Body of pancreas (tissue), 4 donors: ENCODE results near the gene IGSF11. TPM values are rescaled to one million over a fixed set of nuclear protein-coding genes. Genes with fewer than 3 reads are reported as not detected.
"Not testable (repeated sequence)": the region's sequence is repeated elsewhere in the genome, so short reads cannot be mapped to it uniquely, and the experiment has no call there.

Experiments
- ATAC-seq: fragments of 150-250 bp; one replicate; pipeline ENCODE4 v1.9.1; 2016
- DNase-seq, 4 donors: peaks; one replicate each; pipeline ENCODE4 v3.0.0-alpha.2; 2019
- H3K27ac ChIP-seq, 4 donors: fragments of 200-600 bp; sonication (generic); 1 replicate in 3 of 4; 2 replicates in 1 of 4; pipeline versions ENCODE4 v1.5.1 to v1.6.1; 2016 to 2019; ENCODE audit warnings: mild to moderate bottlenecking in 1 of 4, mixed read lengths in 1 of 4, moderate library complexity in 1 of 4
- H3K27me3 ChIP-seq, 2 donors: fragments of 200-600 bp; sonication (generic); one replicate each; pipeline ENCODE4 v1.6.0; 2016; ENCODE audit warnings: mild to moderate bottlenecking in 1 of 2
- H3K36me3 ChIP-seq, 2 donors: fragments of 200-600 bp; sonication (generic); replicated peaks in 1 of 2; 2 replicates each; pipeline ENCODE4 v1.5.1; 2016; ENCODE audit warnings: low read depth in 2 of 2; ENCODE audit not compliant: insufficient read depth in 1 of 2
- H3K4me1 ChIP-seq: fragments of 200-600 bp; sonication (generic); one replicate; pipeline ENCODE4 v1.6.0; 2016
- H3K4me3 ChIP-seq, 2 donors: fragments of 200-600 bp; sonication (generic); 1 replicate in 1 of 2; 2 replicates in 1 of 2; pipeline ENCODE4 v1.5.1; 2016 to 2019
- H3K9me3 ChIP-seq, 3 donors: fragments of 200-600 bp; sonication (generic); 1 replicate in 2 of 3; 2 replicates in 1 of 3; pipeline ENCODE4 v1.5.1; 2016
- CTCF ChIP-seq, 7 experiments: fragments of 450-650 bp in 4 of 7; fragments of 200-600 bp in 3 of 7; sonication (generic) in 3 of 7; IDR thresholded peaks; one replicate each; pipeline ENCODE4 v1.5.1; 2016 to 2019; ENCODE audit warnings: antibody characterized with exemption in 7 of 7
- POLR2A ChIP-seq, 3 donors: fragments of 450-650 bp; IDR thresholded peaks; one replicate each; pipeline ENCODE4 v1.6.1; 2016; ENCODE audit warnings: antibody characterized with exemption in 3 of 3, mild to moderate bottlenecking in 2 of 3
- WGBS, 2 donors: methylation state at CpG; one replicate each; pipeline ENCODE4 v1.1.5; 2017; 5-methylcytosine and 5-hydroxymethylcytosine counted together
- intact Hi-C: fragments of 100-400 bp; cut with DNase I; formaldehyde crosslinking; loops from one replicate; pipeline ENCODE4 v1.15.1; 2023
- total RNA-seq, 2 donors: library from RNA; depleted of rRNA; stranded (reverse); fragments of >200 nt; gene quantifications; one replicate each; pipeline ENCODE4 v1.1.0, GENCODE V29; 2016

The IGSF11 gene
- total RNA-seq, 2 donors from 2014 or later, result 3.0 to 9.1 TPM

- DNase-seq (no peak), ATAC-seq (no peak)
- Histone ChIP-seq H3K36me3 (no peaks in the 10 kb centered on the region), H3K27ac (no peak overlapping the region), H3K4me3 (no peak overlapping the region), H3K9me3 (no peaks in the 10 kb centered on the region), H3K4me1 (no peaks in the 10 kb centered on the region), H3K27me3 (no peaks in the 10 kb centered on the region)
- intact Hi-C loops, result no loop called here
- no peak for TF ChIP-seq POLR2A (IDR thresholded peaks at IDR 0.05)
- no peak for TF ChIP-seq CTCF (IDR thresholded peaks at IDR 0.05)
- 14 to 71% methylated on average over 1 of the region's 1 CpG for WGBS, 2 donors
Observed at GRCh38 chr3:118863731-118864322, 170.8 kb downstream of the IGSF11 start.

- no peaks in the 10 kb centered on the region for H3K36me3 ChIP-seq
- DNase-seq (no peak), ATAC-seq (no peak)
- WGBS, 2 donors, result 74 to 77% methylated on average over 1 of the region's 1 CpG
- no peak for TF ChIP-seq CTCF (IDR thresholded peaks at IDR 0.05)
- TF ChIP-seq POLR2A (IDR thresholded peaks at IDR 0.05), result no peak
- H3K27ac ChIP-seq, result no peak overlapping the region
- H3K4me1 ChIP-seq, result no peaks in the 10 kb centered on the region
- no peaks in the 10 kb centered on the region for H3K27me3 ChIP-seq
- no peak overlapping the region for H3K4me3 ChIP-seq
- intact Hi-C loops, result no loop called here
- H3K9me3 ChIP-seq, result peaks cover 0 to 6% (median 0%) of the 10 kb centered on the region in 3 donors
Observed at GRCh38 chr3:118859950-118860349, 174.7 kb downstream of the IGSF11 start.

- H3K36me3 ChIP-seq, H3K27me3 ChIP-seq, H3K4me1 ChIP-seq, H3K9me3 ChIP-seq, intact Hi-C loops, DNase-seq, ATAC-seq, H3K4me3 ChIP-seq, H3K27ac ChIP-seq: not testable (repeated sequence)
- 74 to 84% methylated on average over 12 of the region's 12 CpGs for WGBS, 2 donors
Observed at GRCh38 chr3:118851466-118852193, 183.0 kb downstream of the IGSF11 start.

- H3K27ac ChIP-seq, result no peak overlapping the region
- WGBS, 2 donors, result 69 to 75% methylated on average over 10 of the region's 10 CpGs
- ATAC-seq, result no peak
- H3K4me1 ChIP-seq, result no peaks in the 10 kb centered on the region
- H3K36me3 ChIP-seq, result no peaks in the 10 kb centered on the region
- H3K4me3 ChIP-seq, result no peak overlapping the region
- no peaks in the 10 kb centered on the region for H3K9me3 ChIP-seq
- DNase-seq, result no peak
- TF ChIP-seq POLR2A (IDR thresholded peaks at IDR 0.05) (no peak), CTCF (IDR thresholded peaks at IDR 0.05) (no peak)
- intact Hi-C loops, result no loop called here
- no peaks in the 10 kb centered on the region for H3K27me3 ChIP-seq
Observed at GRCh38 chr3:118850687-118851086, 184.0 kb downstream of the IGSF11 start.

Other genes starting within 250 kb of the IGSF11 start
- gene TEX55, start 111.3 kb upstream of the IGSF11 start, total RNA-seq, result not detected
- 1 to 10 TPM; 6.6 to 9.3 TPM for gene UPK1B, start 138.8 kb upstream of the IGSF11 start, total RNA-seq
- 10 to 100 TPM; 12.5 to 14.8 TPM for gene B4GALT4, start 206.0 kb upstream of the IGSF11 start, total RNA-seq